Dermis blood vessel endothelial cell (primary cell): ENCODE results near the gene COLEC12. TPM values are rescaled to one million over a fixed set of nuclear protein-coding genes. Genes with fewer than 3 reads are reported as not detected.
"Not testable (repeated sequence)": the region's sequence is repeated elsewhere in the genome, so short reads cannot be mapped to it uniquely, and the experiment has no call there.

ENCODE experiments used
- DNase-seq: peaks from one replicate; pipeline ENCODE4 v3.0.0; 2010
- total RNA-seq: library from RNA; depleted of rRNA; stranded (reverse); fragments of >200 nt; gene quantifications from 2 replicates; pipeline ENCODE4 v1.2.3, GENCODE V29; 2014

The COLEC12 gene
- total RNA-seq, 1 donor from 2014 or later, result 45.1 TPM

GRCh38 chr18:313931-314330, 186.6 kb downstream of the COLEC12 start:
- DNase-seq, result no peak

DNA sequence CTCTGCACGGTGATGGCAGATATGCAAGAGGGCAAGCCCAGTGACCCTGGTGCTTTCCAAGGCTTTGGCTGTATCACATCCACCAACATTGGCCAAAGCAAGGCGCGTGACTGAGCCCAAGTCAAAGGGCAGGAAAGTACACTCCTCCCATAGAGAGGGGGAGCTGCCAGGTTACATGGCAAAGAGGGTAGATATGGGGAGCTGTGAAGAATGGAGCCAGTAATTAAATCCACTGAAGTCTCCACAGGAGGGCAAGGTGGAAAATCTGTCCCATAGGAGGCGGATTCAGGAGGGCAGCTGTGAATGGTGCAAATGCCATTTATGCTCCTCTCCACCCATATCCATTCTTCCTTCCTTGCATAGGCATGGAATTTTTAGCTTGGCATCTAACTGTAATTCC, 188.1 kb downstream of the COLEC12 start:
- DNase-seq, result no peak

GRCh38 chr18:310042-310441, 190.5 kb downstream of the COLEC12 start:
- DNase-seq, result no peak

DNA sequence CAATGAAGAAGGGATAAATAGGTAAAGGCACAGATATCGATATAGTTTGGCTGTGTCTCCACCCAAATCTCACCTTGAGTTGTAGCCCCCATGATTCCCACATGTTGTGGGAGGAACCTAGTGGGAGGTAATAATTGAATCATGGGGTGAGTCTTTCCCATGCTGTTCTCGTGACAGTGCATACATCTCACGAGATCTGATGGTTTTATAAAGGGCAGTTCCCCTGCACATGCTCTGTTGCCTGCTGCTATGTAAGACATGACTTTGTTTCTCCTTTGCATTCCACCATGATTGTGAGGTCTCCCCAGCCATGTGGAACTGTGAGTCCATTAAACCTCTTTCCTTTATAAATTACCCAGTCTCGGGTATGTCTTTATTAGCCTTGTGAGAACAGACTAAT, 192.4 kb downstream of the COLEC12 start:
- not testable (repeated sequence) for DNase-seq

DNA sequence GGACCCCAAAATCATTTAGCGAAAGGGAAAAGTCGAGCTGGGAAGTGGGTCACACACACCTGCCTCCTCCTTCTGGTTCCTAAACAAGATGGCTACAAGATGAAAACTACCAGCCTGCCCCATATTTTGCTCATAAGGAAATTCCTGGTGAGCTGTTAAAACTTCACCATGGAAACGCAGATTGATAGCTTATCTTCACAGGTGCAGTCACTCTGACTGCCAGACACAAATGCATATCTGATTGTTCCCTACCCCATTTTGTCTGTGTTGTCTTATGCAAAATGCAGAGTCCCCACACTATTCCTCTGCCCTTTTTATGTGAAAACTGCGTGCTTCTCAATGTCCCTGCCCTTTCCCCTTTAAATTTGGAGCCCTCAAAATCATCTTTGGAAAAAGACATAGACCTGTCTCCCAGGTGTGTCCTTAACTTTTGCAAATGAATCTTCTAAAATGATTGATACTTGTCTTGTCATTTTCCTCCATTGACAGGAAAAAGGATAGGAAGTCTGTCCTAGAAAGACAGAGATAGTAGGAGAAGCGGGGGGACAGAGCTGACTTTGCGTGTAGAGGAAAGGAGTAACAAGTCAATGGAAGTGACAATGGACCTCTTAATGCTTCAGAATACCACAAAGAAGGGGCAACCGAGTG, 193.8 kb downstream of the COLEC12 start:
- no peak for DNase-seq

DNA sequence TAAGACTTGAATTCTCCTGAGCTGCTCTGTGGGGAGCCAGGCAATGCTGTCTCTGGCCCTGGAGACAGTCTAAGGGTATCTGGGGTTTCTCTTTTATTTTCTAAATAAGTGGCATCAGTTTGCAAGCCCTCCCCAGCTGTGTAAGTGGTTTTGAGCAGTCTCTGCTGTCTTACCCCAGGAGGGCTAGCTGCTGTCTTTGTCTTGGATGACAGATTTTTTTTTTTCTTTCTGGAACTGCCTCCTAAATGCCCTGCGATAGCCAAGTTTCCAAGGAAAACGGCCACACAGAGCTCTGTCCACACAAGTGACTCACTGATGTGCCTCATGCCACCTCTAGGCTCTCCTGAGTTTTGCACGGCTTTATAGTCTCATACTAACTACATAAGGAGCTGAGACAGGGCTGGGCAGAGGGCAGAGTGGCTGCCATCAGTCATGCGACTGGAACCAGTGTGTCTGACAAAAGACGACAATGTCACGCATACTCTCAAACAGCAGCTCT, 195.4 kb downstream of the COLEC12 start:
- DNase-seq, result no peak

- no peak for DNase-seq
These were observed 196.9 kb downstream of the COLEC12 start for GRCh38 chr18:303607-304006.

GRCh38 chr18:303011-303410, 197.5 kb downstream of the COLEC12 start:
- DNase-seq, result no peak

DNA sequence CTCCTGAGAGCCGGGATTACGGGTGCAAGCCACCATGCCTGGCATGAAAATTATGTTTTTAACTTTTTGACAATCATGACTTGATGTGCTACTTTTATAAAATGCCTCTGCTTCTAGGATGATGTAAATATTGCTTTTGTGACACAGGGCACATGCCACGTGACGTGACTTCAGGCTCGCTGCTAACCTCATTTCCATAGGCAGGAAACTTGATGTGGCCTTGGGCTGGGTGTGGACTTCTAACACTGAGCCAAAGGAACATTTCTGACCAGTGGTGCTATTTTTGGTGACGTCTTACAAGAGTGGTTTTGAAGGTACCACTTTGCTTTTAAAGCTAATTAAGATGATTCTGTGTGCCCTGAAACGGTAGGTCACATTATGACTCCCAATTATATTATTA, 198.4 kb downstream of the COLEC12 start:
- no peak for DNase-seq

- DNase-seq, result no peak
These were observed 202.6 kb downstream of the COLEC12 start for GRCh38 chr18:297936-298335.

- peak; percentile 57 for DNase-seq
These were observed 204.6 kb downstream of the COLEC12 start for GRCh38 chr18:295756-296490.

GRCh38 chr18:294566-294965, 205.9 kb downstream of the COLEC12 start:
- no peak for DNase-seq

- DNase-seq, result no peak
These were observed 207.0 kb downstream of the COLEC12 start for GRCh38 chr18:293536-293935.

DNA sequence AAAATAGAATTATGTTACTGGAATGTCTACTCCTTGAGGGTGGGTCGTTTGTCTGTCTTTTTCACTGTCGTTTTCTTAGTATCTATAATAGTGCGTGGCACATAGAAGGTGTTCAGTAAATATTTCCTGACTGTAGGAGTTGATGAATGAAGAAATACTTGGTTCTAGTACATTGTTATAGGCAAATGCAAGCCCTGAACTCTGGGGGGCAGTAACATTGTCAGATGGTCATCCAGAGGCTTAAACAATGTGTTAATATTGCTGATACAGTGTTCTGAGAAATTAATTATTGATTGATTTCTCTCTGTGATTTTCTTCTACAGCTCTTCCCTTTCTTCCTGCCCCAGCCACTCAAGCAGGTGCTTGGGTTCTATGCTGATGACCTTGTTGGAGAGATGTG, 208.2 kb downstream of the COLEC12 start:
- DNase-seq, result peak; percentile 46

DNA sequence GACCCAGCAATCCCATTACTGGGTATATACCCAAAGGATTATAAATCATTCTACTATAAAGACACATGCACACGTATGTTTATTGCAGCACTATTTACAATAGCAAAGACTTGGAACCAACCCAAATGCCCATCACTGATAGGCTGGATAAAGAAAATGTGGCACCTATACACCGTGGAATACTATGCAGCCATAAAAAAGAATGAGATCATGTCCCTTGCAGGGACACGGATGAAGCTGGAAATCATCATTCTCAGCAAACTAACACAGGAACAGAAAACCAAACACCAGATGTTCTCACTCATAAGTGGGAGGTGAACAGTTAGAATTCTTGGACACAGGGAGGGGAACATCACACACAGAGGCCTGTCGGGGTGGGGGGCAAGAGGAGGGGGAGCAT, 210.5 kb downstream of the COLEC12 start:
- DNase-seq, result not testable (repeated sequence)

GRCh38 chr18:289026-289425, 211.5 kb downstream of the COLEC12 start:
- DNase-seq, result no peak

DNA sequence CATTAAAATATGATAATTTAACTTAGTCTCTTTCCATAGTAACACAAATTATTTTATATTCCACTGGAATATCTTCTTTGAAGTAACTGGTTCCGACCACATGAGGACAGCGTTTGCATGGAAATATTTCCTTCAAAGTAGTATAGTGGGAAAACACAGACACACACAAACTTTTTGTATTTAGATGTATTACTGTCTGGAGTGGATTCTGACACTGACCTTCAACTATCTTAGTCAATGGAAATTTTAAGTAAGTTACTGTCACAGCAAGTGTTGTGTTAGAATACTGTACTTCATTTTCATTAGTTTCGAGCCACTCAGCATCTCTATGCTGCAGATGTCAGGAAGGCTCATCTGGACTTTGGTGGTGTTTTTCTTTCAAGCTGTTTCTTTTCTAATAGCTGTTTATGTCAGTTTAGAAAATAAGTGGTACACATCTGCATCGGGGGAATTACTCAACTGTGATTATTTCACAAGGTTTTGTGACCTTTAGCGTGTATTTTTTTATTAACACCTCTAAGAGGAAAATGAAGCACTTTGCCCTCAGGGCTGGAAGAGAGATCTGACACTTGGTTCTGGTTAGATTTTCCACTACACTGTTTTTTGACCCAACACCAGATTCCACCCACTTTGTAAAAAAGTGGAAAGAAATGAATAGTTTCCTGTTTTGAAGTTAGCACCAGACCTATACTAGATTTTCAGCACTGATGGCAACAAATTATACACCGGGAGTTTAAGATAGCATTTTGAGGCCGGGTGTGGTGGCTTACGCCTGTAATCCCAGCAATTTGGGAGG, 213.8 kb downstream of the COLEC12 start:
- DNase-seq, result peak; percentile 59

DNA sequence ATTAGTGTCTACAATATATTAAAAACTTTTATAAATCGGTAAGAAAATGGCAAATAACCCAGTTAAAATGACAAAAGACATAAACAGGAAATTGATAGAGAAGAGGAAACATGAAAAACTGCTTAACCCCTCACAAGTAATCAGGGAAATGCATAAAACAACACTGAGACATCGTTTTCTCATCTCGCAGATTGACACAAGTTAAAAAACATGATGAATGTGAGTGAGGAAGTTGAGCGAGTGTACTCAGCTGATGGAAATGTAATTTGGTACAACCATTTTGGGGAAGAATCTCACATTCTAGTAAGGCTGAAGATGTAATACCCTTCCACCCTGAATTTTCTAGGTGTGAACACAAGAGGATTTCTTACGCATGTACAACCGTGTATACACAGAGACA, 214.7 kb downstream of the COLEC12 start:
- DNase-seq, result no peak

DNA sequence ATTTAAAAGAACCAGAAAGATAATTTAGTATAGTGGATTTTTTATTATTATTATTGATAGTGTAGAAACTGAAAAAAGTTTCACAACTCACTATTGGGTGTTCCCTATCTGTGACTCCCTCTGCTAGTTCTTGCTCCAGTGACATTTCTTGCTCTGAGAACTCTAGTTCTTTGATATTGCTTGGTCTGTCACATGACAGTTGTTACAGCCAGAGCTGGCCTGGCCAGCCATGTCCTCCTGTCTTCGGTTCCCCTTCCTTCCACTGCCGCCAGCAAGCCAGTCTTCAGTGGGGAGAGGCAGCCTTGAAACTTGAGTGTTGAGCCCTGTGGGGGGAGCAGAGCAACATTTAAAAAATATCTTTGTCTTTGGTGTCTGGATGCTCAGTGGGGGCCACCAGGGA, 225.0 kb downstream of the COLEC12 start:
- DNase-seq, result no peak

DNA sequence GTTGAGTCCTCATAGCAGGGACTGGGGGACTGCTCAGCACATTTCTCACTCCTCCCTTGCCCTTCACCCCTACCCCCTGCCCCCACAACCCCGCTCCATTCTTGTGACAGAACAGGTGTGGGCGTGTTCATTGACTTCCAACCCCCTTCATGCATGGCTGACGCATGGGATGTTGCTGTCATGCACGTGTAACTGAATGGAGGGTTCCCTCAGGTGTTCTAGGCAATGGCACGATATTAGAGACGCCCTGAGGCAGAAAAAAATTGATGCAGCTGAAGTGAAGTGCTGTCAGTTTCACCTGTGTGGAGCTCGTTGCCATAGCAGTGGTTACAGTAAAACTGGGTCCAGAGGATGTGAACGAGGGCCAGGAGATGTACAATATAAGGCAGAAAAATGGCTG, 226.2 kb downstream of the COLEC12 start:
- no peak for DNase-seq

- DNase-seq, result no peak
These were observed 227.0 kb downstream of the COLEC12 start for GRCh38 chr18:273525-273924.

DNA sequence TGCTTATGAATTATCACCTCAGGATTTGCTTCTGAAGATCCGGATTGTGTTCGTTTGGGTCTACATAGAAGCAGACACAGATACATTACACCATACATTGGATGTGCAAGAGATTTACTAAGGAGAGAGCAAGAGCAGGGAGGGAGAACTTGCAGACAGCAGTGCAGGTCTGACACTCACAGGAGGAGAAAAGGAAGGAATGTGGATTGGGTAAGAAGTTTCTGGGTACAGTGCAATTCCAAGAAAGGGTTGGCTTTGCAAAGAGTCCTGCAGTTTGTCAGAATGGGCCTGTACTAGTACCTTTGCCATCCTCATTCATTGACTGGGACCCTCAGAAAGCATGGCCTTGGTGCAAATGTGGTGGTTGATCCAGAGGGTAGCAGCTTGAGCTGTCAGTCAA, 227.9 kb downstream of the COLEC12 start:
- DNase-seq, result no peak

- DNase-seq, result no peak
These were observed 230.9 kb downstream of the COLEC12 start for GRCh38 chr18:269480-270095.
